Measurements from ENCODE around the gene ADAM19.
A peak's percentile ranks its signal among the peaks of the same experiment; 100 is the strongest.

Gene ADAM19

DNA sequence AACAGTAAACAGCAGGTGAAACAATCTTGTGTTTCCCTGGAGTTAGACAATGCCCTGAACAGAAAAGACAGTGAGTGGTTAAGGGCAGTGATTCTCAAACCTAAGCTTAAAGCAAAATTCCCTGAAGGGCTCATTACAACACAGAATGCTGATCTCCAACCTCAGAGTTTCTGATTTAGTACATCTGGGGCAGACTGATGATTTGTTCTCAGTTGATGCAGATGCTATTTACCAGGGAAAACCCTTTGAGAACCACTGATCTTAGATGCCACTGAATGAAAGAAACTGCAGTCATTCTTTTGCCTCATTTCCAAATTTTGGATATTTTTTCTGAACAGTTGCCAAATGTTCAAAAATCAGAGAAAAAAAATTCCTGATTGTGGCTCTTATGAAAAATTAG is 18.7 kb upstream of the ADAM19 start:
- DNase-seq: no peak

DNA sequence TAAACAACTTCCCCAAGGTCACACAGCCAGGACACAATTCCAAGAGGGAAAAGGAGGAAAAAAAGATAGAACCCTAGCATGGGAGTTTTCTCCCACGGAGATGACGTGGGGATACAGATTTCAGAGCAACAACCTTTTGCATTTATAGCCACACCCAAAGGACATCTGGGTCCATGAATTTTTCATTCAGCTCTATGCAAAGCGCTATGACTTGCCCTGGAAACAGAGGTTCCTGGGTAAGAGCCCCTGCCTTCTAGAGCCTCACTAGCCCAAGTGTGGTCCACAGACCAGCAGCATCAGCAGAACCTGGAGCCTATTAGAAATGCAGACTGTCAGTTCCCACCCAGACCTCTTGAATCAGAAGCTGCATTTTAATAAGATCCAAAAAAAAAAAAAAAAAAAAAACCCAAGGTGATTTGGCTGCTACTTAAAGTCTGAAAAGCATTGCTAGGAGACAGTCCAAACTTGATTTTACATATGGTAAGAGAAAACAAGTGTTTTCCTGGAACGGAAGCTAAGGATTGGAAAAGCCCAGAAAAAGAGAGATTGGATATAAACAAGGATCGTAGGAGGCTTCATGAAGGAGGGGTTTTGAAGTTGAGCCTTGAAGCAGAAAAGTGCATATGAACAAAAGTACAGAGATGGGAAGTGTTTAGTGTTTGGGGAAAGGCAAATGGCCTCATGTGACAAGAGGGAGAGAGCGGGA is 17.6 kb upstream of the ADAM19 start:
- DNase-seq: no peak

DNA sequence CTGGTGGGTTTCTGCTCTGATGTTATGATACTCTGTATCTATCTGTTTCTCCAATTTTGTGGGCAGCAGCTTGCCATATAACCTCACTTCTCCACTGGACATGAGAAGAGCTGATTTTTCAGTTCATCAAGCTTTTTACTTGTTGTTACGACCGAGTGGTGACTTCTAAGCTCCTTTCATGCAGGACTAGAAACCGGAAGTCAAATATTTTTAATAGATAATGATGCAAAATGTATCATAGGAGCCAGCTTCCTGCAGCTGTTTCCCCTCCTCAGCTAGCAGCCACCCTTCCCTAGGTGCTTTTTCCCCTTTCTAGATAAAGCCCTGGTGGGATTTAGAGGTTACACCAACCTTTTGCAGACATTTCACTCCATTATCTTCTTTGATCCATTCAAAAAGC is 17.0 kb upstream of the ADAM19 start:
- no peak for DNase-seq

DNA sequence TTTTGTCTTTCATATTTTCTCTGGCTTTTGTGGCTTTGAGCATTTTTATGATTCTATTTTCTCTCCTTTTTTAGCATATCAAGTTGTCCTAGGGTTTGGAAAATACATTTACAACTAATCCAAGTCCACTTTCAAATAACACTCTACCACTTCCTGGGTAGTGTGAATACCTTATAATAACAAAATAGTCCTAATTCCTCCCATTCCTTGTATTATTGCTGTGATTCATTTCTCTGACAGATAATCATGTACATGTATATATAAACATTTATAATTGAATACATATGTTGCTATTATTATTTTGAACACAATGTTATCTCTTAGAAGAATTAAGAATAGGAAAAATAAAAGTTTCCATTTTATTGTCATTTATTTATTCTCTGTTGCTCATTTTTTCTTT is 14.9 kb upstream of the ADAM19 start:
- DNase-seq: no peak

DNA sequence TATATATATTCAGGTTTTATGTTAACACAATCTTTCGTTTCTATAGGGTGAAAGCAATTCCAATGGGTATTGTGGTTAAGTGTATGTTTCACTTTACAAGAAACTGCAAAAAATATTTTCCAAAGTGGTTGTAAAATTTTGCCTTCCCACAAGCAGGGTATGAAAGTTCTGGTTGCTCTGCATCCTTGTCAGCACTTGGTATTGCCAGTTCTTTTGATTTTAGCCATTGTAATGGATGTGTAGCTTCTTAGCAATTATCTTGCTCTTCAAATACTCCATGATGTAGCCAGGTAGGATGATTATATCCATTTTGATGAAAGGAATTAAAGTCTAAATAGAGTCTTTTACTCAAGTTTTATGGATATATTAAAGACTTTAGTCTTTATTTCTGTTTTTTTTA is 9.1 kb upstream of the ADAM19 start:
- no peak for DNase-seq

DNA sequence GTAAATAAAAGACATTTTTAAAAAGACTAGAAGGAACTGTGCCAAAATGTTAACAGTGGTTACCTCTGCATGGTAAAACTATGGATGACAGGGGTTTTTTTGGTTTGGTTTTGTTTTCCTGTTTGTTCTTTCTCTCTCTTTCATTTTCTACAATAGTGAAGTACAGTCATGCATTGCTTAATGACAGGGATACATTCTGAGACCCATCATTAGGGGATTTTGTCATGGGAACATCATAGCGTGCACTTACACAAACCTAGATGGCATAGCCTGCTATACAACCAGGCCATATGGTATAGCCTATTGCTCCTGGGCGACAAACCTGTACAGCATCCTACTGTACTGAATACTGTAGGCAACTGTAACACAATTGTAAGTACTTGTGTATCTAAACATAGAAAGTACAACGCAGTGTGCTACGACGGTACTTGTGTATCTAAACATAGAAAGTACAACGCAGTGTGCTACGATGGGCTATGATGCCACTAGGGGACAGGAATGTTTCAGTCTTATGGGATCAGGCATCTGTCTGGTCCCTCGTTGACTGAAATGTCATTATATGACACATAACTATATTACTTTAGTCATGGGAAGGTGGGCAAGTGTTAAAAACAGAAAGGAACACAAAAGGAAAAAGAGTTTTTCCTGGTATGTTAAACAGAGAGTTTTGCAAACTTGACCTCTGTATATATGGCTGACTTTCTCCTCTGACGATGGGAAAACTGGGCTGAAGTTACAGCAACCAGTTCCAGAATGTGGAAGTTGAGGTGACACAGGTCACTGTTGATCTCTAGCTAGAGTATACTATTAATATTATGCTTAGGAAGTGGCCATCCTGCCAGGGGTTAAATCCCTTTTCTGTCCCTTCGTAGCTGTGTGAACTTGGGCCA is 7.4 kb upstream of the ADAM19 start:
- DNase-seq: no peak

DNA sequence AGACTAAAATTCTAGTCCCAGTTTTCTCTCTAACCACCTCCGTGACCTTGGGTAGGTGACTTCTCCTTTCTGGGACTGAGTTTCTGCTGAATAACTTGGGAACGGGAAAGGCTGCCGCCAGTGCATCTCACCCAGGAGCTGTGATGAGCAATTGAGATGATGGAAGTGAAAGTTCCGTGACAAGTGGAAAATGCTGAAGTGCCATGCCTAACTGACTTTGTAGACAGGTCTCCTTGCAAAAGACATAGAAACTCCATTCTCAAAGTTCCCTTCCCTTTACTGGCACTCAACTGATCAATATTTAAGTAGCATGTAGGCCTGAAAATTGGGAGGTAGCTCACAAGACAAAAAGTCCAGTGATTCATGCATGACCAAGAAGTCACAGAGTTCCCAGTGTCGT is 6.3 kb upstream of the ADAM19 start:
- DNase-seq: no peak

DNA sequence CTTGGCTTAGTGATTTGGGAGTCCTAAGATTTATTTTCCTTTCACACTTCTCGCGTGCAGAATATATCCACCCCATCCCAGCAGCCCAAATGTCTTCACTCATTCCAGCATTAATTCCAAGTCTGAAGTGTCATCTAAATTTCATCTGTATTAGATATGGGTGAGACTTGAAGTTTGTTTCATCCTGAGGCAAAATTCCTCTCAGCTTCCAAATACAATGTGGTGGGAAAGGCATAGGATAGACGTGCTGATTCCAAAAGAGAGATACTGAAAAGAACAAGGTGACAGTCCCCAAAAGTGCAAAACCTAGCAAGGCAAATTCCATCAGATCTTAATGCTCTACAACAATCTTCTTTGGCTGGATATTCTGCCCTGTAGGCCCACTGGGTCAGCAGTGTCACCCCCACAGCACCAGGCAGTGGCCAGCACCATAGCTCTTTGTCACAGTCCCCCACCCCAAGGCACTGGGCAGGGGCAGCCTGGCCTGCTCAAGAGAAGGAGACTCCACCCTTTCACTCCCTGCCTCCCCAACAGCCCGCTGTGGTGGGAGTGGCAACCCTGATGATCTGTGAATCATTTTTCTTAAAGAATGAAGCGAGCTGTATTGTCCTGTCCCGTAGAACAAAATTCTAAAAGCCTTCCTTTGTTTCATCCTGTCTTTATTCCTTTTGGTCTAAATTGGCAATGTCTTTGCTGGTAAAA is 2.7 kb upstream of the ADAM19 start:
- no peak for DNase-seq

DNA sequence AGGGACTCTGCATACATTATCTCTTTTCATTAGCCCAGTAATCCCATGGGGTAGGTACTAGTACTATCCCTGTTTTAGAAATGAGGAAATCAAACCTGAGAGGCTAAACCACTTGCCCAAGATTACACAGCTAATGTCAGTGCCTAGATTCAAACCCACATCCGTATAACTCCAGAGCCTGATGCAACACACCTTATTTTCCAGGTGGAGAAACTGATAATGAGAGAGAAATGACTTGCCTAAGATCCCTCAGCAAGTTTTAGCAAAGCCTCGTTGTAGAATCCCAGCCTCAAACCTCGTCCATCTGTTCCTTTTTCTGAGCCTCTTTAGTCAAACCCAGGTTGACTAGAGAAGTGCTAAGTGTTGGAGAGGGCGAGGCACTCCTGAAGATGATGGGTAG is 1.1 kb upstream of the ADAM19 start:
- no peak for DNase-seq

DNA sequence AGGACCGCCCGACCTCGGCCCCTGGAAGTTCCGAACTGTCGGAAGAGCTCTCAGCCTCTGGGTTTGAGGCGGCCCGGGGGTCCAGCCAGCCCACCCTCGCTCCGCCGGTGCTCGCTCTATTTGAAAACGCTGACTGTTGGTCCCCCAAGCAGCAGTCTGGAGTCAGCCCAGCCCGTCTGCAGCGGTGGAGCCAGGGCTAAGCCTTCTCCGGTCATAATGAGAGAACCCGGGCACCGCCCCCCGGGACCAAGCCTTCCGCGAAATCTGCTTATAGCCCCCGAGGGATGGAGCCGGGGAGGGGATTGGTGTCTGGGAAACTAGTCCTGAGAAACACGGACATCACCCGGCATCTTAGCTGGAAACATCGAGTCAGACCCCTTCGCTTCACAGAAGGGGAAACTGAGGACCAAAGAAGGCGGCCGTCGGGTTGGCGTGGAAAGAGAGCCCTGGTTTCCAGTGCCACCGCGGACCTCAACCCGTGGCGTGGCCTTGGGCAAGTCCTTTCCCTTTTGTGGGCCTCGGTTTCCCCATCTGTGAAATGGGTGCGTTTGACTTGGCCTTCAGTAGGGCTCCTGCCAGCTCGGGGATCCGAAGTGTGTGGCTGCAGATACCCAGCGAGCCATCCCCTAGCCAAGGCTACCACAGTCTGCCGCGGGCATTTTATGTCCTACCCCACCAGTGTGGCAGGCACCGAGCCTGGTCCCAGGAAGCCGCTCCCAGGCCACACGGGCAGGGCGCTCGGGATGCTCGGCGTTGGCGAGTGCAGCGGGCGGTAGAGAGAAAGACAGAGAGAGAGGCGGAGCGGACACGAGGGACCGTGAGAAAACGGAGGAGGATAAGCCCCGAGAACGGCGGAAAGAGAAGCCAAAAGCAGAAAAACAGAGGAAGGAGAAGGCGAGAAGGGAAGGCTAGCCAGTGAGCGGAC is 857 bp downstream of the ADAM19 start:
- no peak for DNase-seq

DNA sequence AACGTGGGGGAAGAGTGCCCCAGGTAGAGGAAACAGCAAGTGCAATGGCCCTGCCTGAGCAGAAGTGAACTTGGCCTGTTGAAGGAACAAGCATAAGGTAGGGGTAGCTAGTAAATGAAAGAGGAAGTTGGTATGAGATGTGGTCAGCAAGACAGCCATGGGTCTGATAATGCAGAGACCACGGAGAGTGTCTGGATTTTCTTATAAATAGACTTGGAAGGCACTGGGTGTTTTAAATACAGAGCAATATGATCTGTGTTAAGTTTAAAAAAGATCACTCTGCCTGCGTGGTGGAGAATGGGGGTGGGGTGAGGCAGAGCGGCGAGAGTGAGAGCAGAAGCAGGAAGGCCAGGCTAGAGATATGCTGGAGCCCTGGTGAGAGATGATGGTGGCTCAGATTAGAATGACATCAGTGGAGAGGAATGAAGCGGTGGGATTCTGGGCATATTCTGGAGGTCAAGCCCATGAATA is 4.2 kb downstream of the ADAM19 start:
- DNase-seq: peak; percentile 74

DNA sequence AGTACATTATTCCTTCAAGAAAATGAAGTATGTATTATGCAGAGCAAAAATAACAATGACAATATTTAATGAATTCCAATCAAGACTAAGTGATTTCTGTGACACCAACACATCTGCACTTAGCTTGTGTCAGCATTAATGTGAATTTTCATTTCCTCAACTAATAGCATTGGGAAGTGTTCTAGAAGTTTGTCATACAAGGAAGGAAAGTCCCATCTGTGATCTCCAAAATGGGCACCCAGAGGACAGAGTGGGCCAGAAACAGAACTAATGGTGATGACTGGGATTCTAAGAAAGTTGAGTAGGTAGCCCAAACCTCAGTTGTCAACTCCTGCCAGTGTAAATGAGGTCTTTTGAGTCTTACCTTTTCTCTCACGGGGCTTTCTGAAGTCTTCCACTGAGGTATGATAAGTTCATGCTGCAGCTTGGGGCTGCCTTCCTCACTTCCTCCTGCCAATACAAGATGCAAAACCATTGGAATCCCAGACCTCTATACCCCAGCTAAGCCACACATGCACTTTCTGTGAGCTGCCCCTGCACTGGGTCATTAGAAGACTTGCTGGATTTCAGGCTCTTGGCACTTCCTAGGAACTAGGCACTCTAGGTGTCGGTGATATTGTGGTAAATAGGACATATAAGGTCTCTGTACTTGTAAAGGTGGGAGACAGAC is 4.9 kb downstream of the ADAM19 start:
- DNase-seq: no peak

DNA sequence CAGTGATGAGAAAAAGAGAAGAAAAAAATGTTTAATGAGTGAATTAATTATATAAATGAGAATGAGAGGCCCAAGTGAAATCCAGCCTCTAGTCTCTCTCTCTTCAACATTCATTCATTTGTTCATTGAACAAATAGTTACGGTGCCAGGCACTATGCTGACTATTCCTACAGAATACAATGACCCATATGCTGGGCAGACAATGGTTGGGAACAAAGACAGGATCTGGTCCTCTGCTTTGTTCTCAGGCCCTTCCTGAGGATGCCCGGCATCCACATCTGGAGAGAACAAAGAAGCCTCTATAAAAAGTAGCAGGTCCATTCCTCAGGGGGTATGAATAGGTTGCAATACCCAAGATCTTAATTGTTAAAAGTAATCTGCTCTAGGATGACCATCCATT is 6.9 kb downstream of the ADAM19 start:
- no peak for DNase-seq

DNA sequence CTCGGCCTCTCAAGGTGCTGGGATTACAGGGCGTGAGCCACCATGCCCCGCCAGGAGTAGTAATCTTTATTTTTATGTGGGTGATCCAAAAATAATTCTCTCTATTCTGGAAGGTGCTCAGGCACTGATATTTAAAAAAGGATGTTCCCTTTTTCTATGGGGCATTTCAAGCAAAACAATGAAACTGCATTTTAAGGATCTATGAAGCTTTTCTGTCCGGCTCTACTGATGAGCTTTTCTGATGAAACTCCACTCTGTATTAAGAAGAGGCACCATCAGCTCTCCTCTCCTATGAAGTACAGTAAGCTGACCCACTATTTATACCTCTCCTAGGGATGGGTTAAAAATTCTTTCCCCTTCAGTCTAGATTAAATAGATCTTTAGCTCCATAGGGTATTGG is 7.4 kb downstream of the ADAM19 start:
- DNase-seq: no peak

DNA sequence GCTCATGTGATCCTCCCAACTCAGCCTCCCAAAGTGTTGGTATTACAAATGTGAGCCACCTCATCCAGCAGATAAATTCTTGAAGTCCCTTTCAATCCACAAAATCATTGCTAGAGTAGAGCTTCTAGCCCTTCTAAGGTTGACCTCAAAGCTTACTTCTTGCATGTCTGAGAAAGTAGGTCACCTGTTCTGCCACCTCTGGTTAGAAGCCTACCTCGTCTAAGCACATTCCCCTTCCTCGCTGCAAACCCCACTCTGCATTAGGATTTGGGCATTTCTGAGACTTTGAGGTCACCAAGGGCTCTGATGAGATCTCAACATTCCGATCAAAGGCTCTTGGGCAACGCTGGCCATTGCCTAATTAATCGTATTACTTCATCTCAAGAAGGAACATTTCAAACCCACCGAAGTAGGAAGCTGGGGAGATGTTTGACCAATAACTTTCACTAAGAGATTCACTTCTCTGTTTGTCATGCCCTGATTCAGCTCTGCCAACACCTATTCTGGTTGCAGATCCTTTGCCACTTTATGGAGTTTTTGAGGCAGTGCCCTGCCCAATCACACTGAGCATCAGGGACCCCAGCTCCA is 8.6 kb downstream of the ADAM19 start:
- no peak for DNase-seq

DNA sequence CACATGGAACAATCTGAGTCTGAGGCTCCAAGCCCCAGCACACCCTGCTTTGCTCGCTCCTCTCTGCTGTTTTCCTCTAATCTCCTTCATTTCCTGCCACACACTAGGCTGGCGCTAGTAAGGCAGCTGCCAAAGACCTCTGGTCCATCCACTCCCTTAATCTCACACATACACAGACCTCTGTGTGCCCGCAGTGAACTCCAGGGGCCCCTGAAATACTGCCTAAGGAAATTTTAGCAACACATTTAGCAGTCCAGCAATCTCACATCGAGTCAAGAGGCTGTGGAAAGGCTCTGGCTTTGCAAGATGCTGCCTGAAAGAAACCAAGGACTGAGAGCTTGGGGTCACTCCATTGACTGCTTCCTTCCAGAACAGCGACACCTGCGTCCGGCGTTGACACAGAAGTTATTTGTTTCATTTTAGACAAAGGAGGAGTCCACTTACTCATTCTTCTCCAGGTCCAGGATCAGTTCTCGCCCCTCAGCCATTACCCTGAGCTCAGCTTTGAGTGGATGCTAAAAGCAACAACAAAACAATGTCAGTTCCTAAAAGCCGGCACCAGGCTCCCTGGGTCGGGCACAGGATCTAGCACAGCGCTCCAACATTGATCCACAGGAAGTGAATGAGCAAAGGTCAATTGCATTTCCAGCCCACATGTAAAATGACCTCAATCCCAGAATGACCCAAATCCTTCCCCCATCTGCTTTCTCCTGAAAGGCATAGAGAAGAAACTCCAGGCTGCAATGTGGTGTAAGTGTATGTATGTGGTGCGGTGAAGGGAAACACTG is 11.5 kb downstream of the ADAM19 start:
- no peak for DNase-seq

DNA sequence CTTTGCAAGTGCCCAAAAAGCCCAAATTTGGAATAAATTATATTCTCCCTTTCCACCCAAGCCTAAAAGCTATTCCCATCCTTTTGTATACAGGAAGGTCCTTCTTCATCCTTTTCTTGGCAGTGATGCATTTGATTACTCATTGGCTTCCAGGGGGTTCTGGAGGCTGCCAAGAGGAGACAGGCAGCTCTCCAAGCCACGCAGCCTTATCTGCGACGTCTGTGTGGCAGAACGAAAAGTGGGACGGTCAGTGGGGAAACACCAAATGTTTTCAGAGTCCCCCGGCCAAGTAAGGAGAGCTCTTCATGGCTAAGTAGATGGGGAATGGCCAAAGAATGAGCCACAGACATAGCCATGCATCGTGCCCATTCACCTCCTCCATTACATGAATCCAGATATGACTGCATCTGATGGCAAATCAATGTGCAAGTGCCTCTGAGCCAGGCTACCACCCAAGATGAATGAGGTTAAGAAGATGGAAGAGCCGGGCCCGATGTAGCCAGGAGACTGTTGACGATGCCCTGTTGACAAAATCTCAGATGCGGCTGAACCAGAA is 12.1 kb downstream of the ADAM19 start:
- DNase-seq: no peak

DNA sequence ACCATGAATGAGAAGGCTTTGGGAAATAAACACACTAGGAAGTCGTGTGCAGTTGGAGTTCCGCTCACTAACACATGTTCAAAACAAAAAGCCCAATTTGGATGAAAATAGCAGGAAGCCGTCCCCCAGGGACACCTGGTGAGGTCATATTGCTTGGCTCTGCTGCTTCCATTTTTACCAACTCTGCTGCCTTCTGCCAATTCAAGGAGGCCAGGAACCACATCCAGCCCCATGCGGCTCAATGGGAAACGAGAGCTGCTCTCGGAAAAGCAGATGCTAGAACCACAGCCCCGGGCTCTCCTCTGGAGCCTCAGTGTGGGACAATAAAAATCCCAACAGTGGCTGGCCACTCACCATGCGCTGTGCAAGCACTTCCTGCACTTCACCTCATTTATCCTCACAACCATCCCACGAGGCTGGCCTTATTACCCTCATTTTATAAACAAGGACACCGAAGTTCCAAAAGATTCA is 13.4 kb downstream of the ADAM19 start:
- no peak for DNase-seq

DNA sequence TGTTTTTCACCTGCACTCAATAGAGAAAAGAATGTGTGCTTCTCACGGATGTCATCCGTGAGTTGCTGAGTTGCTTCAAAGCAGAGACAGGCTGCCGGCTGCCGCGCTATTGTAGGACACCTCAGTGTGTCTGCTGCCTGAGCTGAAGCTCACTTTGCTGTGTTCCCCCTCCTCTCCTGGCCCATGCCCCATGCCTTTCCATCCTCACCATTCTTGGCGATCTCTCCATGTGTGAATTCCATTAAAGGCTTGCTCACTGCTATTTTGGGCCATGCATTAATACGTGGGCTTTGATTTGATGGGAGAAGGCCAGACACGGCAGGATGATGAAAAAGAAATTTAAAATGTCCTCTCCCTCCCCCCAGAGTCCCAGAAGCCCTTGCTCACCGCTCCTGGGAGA is 14.5 kb downstream of the ADAM19 start:
- DNase-seq: no peak

DNA sequence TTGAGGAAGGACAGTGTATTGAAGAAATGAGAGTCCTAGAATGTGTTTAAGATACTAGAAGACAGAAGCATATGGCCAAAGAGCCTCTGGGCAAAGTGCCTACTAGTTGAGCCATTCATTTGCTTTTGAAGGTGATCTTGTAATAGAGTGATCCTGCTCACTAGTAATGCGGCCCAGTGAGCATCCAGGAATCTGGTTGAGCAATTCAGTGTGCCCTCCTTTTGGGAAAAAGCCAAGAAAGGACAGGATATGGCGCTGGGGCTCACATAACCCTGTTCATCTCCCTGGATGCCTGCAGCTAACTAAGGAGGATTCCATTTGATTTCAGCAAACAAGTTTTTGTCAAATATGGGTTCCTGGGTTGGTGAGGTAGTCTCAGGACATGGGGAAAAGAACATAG is 16.3 kb downstream of the ADAM19 start:
- DNase-seq: no peak
